ENCODE data around the gene BAHD1. TPM values are rescaled to one million over a fixed set of nuclear protein-coding genes. Genes with fewer than 3 reads are reported as not detected.

The BAHD1 gene
- total RNA-seq (2022) = 15.6 and 17.2 TPM in 2 replicates
- percentile 55 among the genes with signal in this experiment for Bru-seq, nascent RNA
- BruChase-seq, experiment 1, labeled RNA remaining after a 6-hour chase = percentile 52 among the genes with signal in this experiment
- BruChase-seq, experiment 2, labeled RNA remaining after a 2-hour chase = percentile 61 among the genes with signal in this experiment
- long read RNA-seq, partial matches to known transcripts = 0 of 2 reads
- long read RNA-seq, other reads (novel, unspliced or antisense) = 2 of 2 reads

- intact Hi-C loops (cut with micrococcal nuclease; ENCODE audit: unreplicated experiment) = no loop called here
- Mint-ChIP-seq H3K27me3 (ENCODE audit: unreplicated experiment) (peaks cover 28% of the 10 kb centered on the region), H3K9me3 (ENCODE audit: low read depth, unreplicated experiment) (no peaks in the 10 kb centered on the region), H3K36me3 (ENCODE audit: insufficient read depth, unreplicated experiment) (peaks cover 27% of the 10 kb centered on the region), H3K4me3 (ENCODE audit: low read depth, unreplicated experiment) (peak within 1 kb of the TSS; percentile 91), H3K27ac (ENCODE audit: unreplicated experiment) (peak within 1 kb of the TSS; percentile 81), H3K4me1 (ENCODE audit: low read depth, unreplicated experiment) (peaks cover 16% of the 10 kb centered on the region)
- no TSS peak for BruUV-seq (replicated peaks)
- CTCF ChIA-PET = interaction anchor here (1.0 kb wide), 1 partner anchor 132 kb away, joined by 3 read pairs; no protein-coding TSS in a partner anchor
- TF ChIP-seq CTCF (IDR thresholded peaks at IDR 0.05; ENCODE audit: unreplicated experiment) = no peak
- DNase-seq = peak; percentile 94
Measured at GRCh38 chr15:40440743-40441564, at the start of gene BAHD1. TSS of gene BAHD1 (plus strand) at chr15:40440953. CDS start at chr15:40458465, 17,512 bp downstream.

DNA sequence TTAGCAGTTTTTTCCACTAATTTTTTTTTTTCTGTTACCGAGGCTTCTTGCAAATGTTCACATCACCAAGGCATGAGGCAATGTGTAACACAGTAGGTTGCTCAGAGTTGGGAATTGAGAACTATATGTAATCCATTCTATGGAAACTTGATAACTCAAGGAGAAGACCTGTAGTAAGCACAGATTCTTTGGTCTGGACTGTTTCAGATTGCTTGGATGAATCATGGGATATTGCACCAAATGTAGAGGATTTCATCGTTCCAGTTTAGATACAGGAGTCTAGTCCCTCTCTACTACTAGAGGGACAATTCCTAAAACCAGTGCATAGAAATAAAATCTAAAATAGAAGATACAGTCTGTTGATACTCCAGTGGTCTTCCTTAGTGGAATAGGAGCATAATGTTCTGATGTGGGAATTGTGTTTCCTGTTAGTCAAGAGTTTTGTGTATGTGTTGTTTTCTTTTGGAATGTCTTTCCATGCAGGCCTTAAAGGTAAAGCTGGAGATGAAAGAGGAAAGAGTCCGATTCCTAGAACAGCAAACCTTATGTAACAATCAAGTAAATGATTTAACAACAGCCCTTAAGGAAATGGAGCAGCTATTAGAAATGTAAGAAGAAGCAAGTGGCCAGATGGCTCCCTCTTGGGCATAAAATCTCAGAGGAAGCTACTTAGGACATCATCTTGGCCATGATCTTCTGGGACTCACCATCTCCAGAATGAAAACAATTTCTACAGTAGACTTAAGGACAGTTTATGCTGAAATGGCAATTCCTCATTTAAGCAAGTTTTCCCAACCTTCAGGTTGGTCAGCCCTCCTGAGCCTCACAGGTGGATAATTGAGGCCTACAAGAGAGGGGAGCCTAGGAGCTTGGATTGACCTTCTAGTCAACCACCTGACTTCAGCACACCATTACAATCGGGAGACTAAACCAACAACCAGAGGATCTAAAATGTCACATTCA, 47.5 kb upstream of the BAHD1 start:
- Mint-ChIP-seq H3K4me1 (ENCODE audit: low read depth, unreplicated experiment) (no peaks in the 10 kb centered on the region), H3K27ac (ENCODE audit: unreplicated experiment) (no peak overlapping the region), H3K27me3 (ENCODE audit: unreplicated experiment) (no peaks in the 10 kb centered on the region), H3K4me3 (ENCODE audit: low read depth, unreplicated experiment) (no peak overlapping the region), H3K36me3 (ENCODE audit: insufficient read depth, unreplicated experiment) (peaks cover 15% of the 10 kb centered on the region), H3K9me3 (ENCODE audit: low read depth, unreplicated experiment) (no peaks in the 10 kb centered on the region)
- intact Hi-C loops (cut with micrococcal nuclease; ENCODE audit: unreplicated experiment) = no loop called here
- no peak for TF ChIP-seq CTCF (IDR thresholded peaks at IDR 0.05; ENCODE audit: unreplicated experiment)
- no TSS peak for BruUV-seq (replicated peaks)
- CTCF ChIA-PET = no interaction called here
- DNase-seq = no peak

DNA sequence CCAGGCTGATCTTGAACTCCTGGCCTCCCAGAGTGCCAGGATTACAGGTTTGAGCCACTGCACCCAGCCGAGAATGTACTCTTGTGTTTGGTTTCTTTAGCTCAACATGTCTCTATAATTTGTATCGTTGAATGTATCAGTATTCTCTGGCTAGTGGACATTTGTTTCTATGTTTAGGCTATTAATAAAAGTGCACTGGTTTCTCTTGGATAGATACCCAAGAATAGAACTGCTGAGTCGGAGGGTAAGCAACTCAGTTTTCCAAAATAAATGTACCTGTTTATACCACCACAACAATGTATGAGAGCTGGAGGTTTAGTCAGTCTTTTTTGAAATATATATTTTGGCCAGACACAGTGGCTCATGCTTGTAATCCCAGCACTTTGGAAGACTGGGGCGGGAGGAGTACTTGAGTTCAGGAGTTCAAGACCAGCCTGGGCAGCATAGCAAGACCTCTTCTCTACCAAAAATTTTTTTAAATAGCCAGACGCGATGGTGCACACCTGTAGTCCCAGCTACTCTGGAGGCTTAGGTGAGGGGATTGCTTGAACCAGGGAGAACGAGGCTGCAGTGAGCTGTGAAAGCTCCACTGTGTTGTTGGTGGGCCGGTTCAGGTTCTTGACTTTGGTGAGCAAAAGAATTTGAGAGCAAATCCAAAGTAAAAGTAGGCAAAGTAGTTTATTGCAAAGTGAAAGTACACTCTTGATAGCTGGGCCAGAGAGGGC, 42.9 kb upstream of the BAHD1 start:
- no peak overlapping the region for H3K4me3 Mint-ChIP-seq (ENCODE audit: low read depth, unreplicated experiment)
- intact Hi-C loops (cut with micrococcal nuclease; ENCODE audit: unreplicated experiment) = no loop called here
- TF ChIP-seq CTCF (IDR thresholded peaks at IDR 0.05; ENCODE audit: unreplicated experiment) = no peak
- BruUV-seq (replicated peaks) = no TSS peak
- CTCF ChIA-PET = interaction anchor here (0.6 kb wide), 1 partner anchor 1061 kb away, joined by 5 read pairs; no protein-coding TSS in a partner anchor
- peaks cover 4% of the 10 kb centered on the region for H3K36me3 Mint-ChIP-seq (ENCODE audit: insufficient read depth, unreplicated experiment)
- no peak overlapping the region for H3K27ac Mint-ChIP-seq (ENCODE audit: unreplicated experiment)
- no peaks in the 10 kb centered on the region for H3K9me3 Mint-ChIP-seq (ENCODE audit: low read depth, unreplicated experiment)
- H3K4me1 Mint-ChIP-seq (ENCODE audit: low read depth, unreplicated experiment) = no peaks in the 10 kb centered on the region
- H3K27me3 Mint-ChIP-seq (ENCODE audit: unreplicated experiment) = no peaks in the 10 kb centered on the region
- no peak for DNase-seq
